HG02970 (cell line): ENCODE results near the gene CLC.

Experiments used
- ATAC-seq: cut with Tn5 transposase; IDR thresholded peaks from one replicate; pipeline ENCODE4 v1.9.1; 2021; ENCODE audit warnings: mild to moderate bottlenecking, moderate library complexity, moderate number of reproducible peaks; ENCODE audit not compliant: unreplicated experiment, low FRiP score

The CLC gene

DNA sequence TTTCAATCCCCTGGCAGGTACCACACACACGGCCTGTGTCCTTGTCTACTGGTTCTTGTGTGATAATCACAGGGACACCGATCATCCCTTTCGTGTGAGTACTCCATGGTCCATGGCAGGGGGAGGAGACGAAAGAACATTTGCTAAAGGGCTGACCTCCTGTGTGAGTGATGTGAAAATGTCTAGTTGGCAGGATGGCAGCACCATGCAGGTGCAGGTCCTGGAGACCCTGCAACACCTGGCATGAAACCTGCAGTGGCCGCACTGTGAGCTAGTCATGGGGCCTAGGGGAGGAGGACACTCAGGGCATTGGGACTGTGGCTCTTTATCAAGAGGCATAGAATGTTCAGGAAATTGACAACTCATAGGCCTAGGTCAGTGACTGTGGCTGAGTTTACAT, 56.4 kb downstream of the CLC start:
- ATAC-seq: no peak
